HG02970 (cell line): ENCODE results near the gene GANAB.
"Not testable (repeated sequence)": the region's sequence is repeated elsewhere in the genome, so short reads cannot be mapped to it uniquely, and the experiment has no call there.

ENCODE experiments used
- ATAC-seq: cut with Tn5 transposase; IDR thresholded peaks from one replicate; pipeline ENCODE4 v1.9.1; 2021; ENCODE audit warnings: mild to moderate bottlenecking, moderate library complexity, moderate number of reproducible peaks; ENCODE audit not compliant: unreplicated experiment, low FRiP score

The GANAB gene

DNA sequence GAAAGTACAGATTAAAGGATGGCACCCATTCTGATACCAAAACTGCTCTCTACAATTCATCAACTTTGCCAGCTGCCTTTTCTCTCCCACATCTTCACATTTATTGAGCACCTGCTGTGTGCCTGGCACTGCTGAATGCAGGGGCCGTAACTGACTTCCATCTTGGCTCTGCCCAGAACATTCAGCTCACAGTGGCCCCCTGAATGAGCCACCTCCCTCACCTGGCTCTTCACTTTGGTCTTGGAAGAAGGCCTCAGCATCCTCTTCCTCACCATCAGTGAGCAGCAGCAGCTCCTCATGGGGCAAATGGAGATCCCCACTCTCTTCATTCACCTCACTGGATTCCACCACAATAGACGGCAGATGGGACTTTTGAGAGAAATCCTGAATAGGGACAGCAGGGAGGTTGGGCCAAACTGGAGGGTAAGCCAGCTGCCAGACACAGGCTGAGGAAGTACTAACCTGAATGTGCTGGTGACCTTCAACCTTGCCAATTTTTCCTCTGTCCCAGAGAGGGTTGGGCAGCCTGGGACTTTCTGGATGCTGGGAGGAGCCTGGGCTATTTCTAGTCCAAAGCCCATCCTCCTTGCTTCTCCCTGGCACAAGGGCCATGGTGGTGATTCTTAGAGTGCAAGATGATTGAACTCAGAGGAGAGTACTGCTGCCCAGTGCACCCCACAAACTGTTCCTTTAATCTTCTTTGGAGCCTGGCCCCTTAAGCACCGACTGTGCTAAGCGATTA lies 23.2 kb upstream of the GANAB start:
- no peak for ATAC-seq

DNA sequence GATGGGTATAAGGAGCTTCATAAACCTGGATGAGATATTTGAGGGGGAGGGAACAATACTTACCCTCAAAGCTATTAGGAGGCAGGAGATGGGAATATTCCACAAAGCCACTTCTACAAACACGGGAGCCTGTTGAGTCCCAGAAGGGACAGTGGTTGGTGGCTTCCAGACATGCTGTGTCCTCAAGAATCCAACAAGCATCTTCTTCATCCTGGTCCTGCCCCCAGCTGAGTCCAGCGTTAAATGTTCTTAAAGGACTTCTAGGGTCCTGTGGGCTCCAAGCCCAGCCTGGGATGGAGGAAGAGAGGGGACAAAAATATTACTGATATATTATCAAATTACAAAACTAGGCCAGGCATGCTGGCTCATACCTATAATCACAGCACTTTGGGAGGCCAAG lies 21.0 kb upstream of the GANAB start:
- ATAC-seq = no peak

DNA sequence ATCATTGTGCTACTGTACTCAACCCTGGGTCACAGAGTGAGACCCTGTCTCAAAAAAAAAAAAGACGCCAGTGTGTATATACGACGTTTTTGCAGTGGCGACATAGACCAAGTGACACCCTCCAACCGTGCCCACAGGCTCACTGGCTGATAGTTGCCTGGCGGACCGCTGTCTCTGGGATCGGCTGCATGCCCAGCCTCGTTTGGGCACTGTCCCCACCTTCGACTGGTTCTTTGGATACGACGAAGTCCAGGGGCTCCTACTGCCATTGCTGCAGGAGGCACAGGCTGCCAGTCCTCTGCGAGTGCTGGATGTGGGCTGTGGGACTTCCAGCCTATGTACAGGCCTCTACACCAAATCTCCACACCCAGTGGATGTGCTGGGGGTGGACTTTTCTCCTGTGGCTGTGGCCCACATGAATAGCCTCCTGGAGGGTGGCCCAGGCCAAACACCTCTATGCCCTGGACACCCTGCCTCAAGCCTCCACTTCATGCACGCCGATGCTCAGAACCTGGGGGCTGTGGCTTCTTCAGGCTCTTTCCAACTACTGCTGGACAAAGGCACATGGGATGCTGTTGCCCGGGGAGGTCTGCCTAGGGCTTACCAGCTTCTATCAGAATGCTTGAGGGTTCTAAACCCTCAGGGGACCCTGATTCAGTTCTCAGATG lies 20.0 kb upstream of the GANAB start:
- no peak for ATAC-seq

DNA sequence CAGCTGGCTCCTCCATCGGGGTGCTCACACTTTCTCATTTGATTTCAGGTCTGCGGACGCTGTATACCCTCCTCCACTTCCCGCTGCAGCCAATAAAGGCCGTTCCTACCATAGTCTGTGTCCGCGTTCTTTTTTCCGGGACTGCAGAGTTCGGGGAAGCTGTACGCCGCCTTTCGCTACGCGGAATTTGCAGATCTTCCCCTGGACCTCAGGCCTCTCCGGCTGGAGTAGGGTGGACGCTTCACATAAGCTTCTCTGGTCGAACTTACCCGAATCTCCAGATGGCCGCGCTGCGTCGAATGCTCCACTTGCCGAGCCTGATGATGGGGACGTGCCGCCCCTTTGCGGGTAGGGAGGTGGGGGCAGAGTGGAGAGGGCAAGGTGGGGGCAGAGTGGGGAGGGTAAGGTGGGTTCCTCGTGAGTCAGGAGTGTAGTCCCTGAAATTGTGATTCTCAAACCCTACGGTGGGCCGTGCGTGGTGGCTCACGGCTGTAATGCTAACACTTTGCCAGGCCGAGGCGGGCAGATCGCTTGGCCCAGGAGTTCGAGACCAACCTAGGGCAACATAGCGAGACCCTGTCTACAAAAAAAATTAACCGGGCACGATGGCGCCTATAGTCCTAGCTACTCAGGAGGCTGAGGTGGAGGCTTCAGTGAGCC lies 19.3 kb upstream of the GANAB start:
- peak; percentile 21 for ATAC-seq

DNA sequence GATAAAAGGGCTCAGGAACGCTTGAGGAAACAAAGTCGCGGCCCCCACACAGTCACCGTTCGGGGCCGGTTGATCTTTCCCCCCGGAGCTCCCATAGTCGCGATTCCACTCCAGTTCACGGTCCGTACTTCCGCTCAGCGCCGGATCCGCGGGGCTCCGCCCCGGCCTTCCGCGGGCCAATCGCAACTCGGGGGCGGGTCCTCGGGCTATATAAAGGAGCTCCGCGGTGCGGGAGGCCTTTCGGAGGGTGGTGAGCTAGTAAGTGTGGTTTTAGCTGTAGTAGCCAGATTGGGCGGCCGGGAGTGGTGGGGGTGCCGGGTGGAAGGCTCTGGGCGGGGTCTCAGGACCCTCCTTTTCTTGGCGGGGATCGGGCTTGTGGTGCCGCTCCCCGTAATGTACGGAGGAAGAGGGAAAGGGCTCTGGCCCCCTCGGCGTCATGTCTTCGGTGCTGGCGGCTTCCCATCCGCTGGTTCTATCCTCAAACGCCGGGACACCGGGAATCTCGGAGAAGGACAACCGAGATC lies 18.7 kb upstream of the GANAB start, which contains the start of the genes C11orf98 and CSKMT:
TSS of gene C11orf98 (minus strand) at position 136 of the 524 bp plus-strand sequence. CDS start at position 95, 41 bp downstream.
TSS of gene CSKMT (plus strand) at position 238 of the 524 bp plus-strand sequence. CDS start 568 bp downstream, outside the sequence.
- ATAC-seq = peak; percentile 65

DNA sequence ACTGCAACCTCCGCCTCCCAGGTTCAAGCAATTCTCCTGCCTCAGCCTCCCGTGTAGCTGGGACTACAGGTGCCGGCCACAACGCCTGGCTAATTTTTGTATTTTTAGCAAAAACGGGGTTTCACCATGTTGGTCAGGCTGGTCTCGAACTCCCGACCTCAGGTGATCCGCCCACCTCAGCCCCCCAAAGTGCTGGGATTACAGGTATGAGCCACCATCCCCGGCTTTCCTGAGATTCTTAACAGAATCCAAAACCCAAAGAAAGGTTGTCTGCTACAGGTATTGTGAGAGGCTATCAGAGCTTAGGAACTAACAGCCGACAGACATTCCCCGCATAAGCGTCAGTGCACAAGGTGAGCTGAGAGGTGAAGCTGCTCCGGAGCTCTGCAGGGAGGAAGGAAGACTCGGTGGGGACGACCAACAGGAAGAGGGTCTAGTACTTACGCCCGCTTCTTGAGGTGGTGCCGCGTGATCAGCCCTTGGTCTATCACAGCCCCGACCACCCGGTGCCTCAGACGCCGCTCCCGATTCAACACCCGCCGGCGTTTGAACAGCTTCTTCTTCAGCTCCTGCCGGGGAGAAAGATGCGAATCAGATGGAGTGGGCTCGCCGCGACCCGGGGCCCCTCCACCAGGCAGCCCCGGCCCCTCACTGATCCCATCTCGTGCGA lies 18.1 kb upstream of the GANAB start:
- peak; percentile 20 for ATAC-seq

DNA sequence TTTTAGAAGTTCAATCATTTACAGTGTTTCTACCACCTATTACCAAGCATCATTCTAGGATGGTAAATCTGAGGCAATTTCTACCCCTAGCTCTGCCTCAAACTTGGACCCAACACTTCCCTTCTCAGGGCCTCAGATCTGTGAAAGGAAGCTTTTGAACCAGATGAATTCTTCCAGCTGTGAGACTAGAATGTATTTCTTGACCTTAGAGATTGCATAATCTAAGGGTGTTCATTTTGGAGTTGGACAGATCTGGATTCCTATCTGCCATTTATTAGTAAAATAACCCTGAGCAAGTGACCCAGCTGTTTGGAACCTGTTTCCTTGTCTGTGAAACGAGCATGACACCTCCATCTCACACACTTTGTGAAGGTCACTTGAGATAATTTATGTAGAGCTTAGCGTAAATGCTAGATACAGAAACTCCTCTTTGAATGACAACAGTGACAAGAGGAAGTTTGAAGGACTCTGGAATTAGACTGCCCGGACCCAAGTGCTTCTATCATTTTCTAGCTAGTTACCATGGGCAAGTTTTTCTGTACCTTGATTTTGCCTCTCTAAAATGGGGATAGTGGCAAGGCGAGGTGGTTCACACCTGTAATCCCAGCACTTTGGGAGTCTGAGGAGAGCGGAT lies 10.5 kb upstream of the GANAB start:
- no peak for ATAC-seq

DNA sequence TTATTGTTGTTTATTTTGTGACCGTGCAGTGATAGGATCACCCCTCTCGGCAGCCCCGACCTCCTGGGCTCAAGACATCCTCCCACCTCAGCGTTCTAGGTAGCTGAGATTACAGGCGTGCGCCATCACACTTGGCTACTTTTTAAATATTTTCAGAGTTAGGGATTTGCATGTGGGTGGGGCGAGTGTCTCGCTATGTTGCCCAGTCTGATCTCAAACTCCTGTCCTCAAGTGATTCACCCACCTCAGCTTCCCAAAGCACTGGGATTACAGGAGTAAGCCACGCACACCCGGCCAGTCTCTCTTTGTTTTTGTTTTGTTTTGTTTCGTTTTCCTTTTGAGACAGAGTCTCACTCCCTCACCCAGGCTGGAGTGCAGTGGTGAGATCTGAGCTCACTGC lies 7.9 kb upstream of the GANAB start:
- no peak for ATAC-seq

DNA sequence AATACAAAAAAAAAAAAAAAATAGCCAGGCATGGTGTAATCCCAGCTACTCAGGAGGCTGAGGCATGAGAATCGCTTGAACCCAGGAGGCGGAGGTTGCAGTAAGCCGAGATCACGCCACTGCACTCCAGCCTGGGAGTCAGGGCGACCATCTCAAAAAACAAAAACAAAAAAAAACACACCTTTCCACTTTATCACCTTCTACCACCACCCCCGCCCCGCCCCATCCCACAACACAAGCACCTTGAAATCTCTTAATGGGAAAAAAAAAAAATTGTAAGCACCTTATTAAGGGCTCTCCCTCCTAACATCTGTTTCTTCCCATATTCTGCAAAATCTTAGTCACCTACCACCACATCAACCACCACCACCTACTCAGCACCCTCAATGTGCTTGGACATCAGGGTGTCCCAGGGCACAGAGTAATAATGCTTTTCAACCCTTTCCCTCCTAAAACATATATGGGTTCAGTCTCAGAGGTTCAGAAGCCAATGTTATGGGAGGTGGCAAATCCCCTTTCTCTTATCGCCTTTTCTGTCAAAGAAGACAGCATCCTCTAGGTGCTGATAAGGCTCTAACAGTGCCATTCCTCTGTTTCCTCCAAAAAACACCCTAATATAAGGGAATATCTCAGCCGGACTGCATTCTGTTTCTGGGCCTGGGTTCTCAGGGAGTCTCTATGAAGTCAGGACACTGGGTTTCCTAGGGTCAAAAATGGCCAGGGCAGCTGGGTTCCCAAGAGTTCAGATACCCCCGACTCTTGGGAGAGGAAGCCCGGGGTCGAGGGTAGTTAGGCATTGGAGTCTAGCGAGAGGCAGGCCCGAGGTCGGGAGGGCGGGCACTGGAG lies 6.0 kb upstream of the GANAB start:
- peak; percentile 8 for ATAC-seq

DNA sequence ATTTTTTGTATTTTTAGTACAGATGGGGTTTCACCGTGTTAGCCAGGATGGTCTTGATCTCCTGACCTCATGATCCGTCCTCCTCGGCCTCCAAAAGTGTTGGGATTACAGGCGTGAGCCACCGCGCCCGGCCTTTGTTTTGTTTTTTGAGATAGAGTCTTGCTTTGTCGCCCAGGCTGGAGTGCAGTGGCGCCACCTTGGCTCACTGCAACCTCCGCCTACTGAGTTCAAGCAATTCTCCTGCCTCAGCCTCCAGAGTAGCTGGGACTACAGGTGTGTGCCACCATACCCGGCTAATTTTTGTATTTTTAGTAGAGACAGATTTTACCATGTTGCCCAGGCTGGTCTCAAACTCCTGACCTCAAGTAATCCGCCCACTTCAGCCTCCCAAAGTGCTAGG lies 3.9 kb upstream of the GANAB start:
- ATAC-seq = not testable (repeated sequence)

DNA sequence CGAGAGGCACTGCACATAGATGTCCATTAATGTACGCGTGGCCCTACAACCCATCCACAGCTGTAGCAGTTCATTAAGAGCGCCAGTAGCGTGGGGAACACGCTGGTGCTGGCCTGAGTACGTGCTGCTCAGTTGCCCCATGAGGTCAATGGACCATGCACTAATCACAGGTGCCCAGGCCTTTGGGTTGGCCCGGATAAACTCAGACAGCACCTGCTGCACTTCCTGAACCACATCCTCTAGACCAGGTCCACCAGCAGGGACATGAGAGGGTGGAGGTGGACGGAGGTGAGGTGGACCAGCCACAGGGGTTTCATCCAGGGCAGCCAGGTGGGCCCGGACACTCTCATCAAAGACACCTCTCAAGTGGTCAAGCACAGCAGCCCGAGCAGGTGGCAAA lies 3.1 kb upstream of the GANAB start:
- ATAC-seq = no peak

DNA sequence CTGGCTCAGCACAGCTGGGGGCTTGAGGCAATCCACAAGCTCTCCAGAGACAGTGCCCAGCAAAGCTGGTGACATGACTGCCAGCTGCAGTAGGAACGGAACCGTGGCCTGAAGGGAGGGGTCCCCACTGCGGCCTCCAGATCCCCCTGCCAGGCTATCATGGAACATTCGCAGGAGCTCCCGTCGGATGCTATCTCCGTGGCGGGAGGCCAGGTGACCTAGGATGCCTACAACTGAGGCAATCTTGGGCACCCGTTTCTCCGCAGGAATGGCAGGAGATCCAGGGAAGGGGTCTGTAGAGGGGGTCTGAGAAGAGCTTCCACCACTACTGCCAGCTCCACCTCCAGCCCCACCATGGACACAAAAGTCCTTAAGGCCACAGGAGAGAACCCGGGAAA lies 2.6 kb upstream of the GANAB start:
- no peak for ATAC-seq

DNA sequence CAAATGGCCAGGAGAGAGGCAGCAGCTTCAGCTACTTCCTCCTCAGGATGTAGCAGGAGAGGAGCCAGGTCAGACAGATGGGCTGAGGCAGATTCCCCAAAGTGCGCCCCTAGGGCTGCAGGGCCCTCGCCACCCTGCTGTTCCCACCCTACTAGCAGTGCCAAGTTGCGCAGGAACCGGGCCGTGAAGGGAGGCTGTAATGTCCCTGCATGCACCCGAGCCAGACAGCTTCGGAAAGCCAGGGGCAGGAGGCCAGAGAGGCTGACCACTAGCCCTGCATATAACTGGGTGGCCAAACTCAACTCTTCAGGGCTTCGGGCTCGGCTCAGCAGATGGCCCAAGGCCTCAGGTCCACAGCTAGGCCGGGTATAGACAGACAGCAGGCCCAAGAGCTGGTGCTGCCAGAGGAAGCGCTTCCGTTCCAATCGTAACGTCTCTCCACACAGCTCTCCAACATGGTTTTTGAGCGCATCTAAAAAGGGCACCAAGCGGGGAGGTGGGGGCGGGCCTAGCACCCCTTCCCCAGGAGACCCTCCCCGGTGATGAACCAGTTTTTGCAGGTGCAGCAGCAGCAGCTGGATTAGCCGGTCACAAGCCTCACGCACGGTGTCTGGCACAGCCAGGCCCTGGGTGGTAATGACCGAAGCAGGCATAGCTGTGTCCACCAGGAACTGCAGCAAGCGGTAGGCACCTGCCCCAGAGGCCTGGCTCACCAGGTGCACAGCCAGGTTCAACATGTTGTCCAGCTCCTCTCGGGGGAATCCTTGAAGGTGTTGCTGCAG lies 2.0 kb upstream of the GANAB start:
- ATAC-seq = no peak

DNA sequence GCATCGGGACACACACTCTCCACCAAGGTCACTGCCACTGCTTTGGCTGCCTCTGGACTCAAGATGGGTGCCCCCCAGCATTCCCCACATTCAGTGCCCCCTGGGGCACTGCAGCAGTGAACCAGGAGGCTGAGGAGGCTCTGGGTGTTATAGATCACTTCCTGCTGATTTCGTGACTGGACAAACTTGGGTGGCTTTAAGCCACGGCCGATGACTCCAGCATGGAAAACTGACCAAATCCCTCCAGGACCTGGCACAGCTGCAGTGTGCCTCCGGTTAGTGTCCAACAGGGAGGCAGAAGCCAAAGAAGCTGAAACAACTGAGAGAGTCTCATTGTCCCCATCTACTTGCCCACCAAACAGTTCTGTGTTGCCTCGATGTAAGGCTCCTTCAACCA lies 1.2 kb upstream of the GANAB start:
- ATAC-seq = no peak

DNA sequence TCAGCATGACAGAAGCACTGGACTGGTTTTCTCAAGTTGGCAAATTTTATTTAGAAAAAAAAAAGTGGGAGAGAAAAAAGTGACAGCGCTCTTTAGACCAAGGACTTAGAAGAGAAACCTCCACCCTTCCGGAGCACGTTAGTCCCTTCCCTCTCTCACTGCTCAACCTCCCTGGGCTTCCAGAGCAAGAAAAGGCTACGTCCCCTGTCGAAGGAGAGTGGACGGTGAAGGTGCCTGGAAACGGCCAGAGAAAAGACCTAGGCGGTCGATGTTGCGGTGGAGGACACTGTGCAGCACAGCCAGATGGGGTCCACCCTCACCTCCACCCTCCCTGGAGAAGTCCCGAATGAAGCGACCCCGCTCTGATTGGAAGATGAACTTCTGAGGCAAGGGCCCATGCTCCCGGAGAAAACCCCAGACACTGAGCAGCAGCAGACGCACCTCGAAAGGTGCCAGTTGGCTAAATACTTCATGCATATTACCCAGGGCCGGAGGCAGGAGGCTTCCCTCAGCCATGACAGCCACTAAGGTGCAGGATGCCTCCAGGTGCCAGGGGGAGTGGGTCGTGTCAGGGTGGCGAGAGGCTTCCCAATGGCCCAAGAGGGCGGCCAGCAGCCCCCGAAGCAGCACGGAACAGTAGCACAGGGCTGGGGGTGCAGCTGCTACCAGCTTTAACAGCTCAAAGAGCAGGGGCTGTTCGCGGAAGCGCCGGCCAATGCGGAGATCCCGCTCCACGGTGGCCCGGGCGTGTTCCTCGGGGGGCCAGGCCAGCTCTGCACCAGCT lies 604 bp upstream of the GANAB start:
- no peak for ATAC-seq

DNA sequence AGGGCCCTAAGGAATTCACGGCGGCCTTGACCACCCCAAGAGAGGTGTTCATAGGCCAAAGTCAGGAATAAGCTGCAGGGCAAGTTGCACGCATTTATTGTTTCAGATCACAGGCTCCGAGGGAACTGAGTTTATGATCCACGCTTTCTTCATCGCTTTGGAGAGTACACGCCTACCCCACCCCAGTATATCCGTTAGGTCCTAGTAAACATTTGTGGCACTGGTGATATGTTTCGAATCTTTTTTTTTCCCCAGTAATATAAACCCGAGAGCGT lies 805 bp downstream of the GANAB start:
- peak; percentile 2 for ATAC-seq

DNA sequence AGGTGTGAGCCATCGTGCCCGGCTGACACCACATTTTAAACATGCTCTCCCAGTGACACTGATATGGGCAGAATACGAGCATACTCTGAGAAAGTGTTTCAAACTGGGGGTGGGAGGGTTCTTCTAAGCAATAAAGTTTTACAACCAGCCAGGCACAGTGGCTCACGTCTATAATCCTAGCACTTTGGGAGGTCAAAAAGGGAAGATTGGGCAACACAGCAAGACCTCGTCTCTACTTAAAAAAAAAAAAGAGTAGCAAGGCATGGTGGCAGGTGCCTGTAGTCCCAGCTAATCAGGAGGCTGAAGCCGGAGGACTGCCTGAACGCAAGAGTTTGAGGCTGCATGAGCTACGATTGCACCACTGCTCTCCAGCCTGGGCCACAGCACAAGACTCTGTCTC lies 2.2 kb downstream of the GANAB start:
- ATAC-seq = no peak

DNA sequence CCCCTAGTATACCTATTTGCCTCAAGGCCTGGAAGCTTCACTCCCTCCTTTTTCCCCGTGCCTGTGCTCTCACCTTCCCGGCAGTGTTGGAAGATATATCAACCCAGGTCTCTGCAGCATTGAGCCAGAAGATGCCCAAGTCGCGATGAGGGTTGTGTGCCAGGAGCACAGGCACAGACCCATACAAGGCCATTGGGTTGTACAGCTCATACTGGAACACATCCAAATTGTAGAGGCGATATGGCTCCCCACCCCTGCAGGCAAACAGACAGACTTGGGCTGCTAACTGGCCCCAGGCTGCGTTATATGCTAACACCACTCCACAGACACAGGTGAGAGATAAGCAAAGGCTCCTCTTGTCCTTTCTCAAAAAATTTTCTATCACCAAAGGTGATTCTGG lies 13.9 kb downstream of the GANAB start:
- ATAC-seq = no peak
